ENCODE data around the gene NOMO2.
"Not testable (repeated sequence)": the region's sequence is repeated elsewhere in the genome, so short reads cannot be mapped to it uniquely, and the experiment has no call there.

DNA sequence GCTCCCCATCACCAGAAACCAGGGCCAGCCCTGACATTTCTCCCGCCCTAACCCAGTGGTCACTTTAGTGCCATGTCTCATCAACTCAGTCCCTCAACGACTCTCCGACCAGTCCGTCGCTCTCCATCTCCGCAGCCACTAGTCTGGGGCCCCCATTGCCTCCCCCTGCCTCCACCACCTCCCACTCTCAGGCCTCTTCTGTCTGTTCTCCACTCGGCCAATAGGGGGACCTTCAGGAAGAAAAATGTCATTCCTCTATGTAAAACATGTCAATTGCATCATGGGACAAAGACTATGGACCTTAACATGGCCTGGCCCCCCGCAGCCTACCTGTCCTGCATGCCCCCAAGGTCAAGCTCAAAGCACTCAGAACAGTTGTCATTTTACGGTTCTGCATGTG, 39.3 kb downstream of the NOMO2 start:
- not testable (repeated sequence) for TF ChIP-seq CTCF, POLR2A (IDR thresholded peaks at IDR 0.05)

Measured in esophagus squamous epithelium (tissue), 4 donors.